Liver (tissue), 9 donors: Measurements from ENCODE around the gene CRELD2. TPM values are rescaled to one million over a fixed set of nuclear protein-coding genes. Genes with fewer than 3 reads are reported as not detected.

ENCODE experiments used
- DNase-seq: peaks from one replicate; pipeline ENCODE4 v3.0.0-alpha.2; 2017; ENCODE audit warnings: low spot score
- H3K27ac ChIP-seq, 2 donors: one replicate each; pipeline ENCODE4 v1.7.0; 2013; ENCODE audit warnings: inconsistent platforms in 2 of 2, low read length in 2 of 2, control low read depth in 1 of 2, low read depth in 1 of 2, mild to moderate bottlenecking in 1 of 2
- H3K27me3 ChIP-seq, 4 donors: one replicate each; pipeline versions ENCODE4 v1.6.1 to v1.7.0; 2013; ENCODE audit warnings: low read length in 3 of 4, inconsistent platforms in 1 of 4, mild to moderate bottlenecking in 1 of 4, moderate library complexity in 1 of 4; ENCODE audit not compliant: control insufficient read depth in 4 of 4, insufficient read depth in 4 of 4
- H3K36me3 ChIP-seq, 4 donors: one replicate each; pipeline versions ENCODE4 v1.6.1 to v1.7.0; 2013; ENCODE audit warnings: low read length in 3 of 4, mild to moderate bottlenecking in 3 of 4, low read depth in 1 of 4, moderate library complexity in 1 of 4; ENCODE audit not compliant: control insufficient read depth in 4 of 4, insufficient read depth in 3 of 4
- H3K4me1 ChIP-seq, 4 donors: one replicate each; pipeline versions ENCODE4 v1.6.1 to v1.7.0; 2013; ENCODE audit warnings: low read length in 3 of 4, mild to moderate bottlenecking in 3 of 4, moderate library complexity in 1 of 4; ENCODE audit not compliant: control insufficient read depth in 4 of 4, insufficient read depth in 4 of 4
- H3K4me3 ChIP-seq, 3 donors: one replicate each; pipeline versions ENCODE4 v1.6.1 to v1.7.0; 2013; ENCODE audit warnings: low read length in 3 of 3, control low read depth in 1 of 3, low read depth in 1 of 3, mild to moderate bottlenecking in 1 of 3
- H3K9ac ChIP-seq, 2 donors: one replicate each; pipeline ENCODE4 v1.7.0; 2013; ENCODE audit warnings: low read length in 2 of 2, mild to moderate bottlenecking in 2 of 2, moderate library complexity in 2 of 2, control low read depth in 1 of 2, low read depth in 1 of 2
- H3K9me3 ChIP-seq, 4 donors: one replicate each; pipeline versions ENCODE4 v1.6.1 to v1.7.0; 2013; ENCODE audit warnings: low read length in 3 of 4; ENCODE audit not compliant: control insufficient read depth in 4 of 4
- EGR1 ChIP-seq, 2 donors: IDR thresholded peaks; 2 replicates each; pipeline ENCODE4 v1.6.1; 2016 to 2018; ENCODE audit warnings: antibody characterized with exemption in 2 of 2, low read depth in 2 of 2
- FOXA1 ChIP-seq: IDR thresholded peaks from 2 replicates; pipeline ENCODE4 v1.6.1; 2016; ENCODE audit warnings: antibody characterized with exemption
- FOXA2 ChIP-seq: IDR thresholded peaks from 2 replicates; pipeline ENCODE4 v1.6.1; 2016; ENCODE audit warnings: antibody characterized with exemption
- GABPA ChIP-seq, 2 donors: IDR thresholded peaks in 1 of 2; conservative IDR thresholded peaks in 1 of 2; 2 replicates each; pipeline ENCODE4 v1.6.1; 2016; ENCODE audit warnings: antibody characterized with exemption in 2 of 2, mild to moderate bottlenecking in 1 of 2, moderate library complexity in 1 of 2
- HNF4A ChIP-seq, 2 donors: conservative IDR thresholded peaks; 2 replicates each; pipeline ENCODE4 v1.6.1; 2016; ENCODE audit warnings: antibody characterized with exemption in 2 of 2, mild to moderate bottlenecking in 2 of 2
- HNF4G ChIP-seq: IDR thresholded peaks from 2 replicates; pipeline ENCODE4 v1.6.1; 2016; ENCODE audit warnings: antibody characterized with exemption
- JUND ChIP-seq, 2 donors: IDR thresholded peaks; 2 replicates each; pipeline ENCODE4 v1.6.1; 2016; ENCODE audit warnings: antibody characterized with exemption in 2 of 2
- NR2F2 ChIP-seq: IDR thresholded peaks from 2 replicates; pipeline ENCODE4 v1.6.1; 2016; ENCODE audit warnings: antibody characterized with exemption
- RAD21 ChIP-seq, 2 donors: IDR thresholded peaks; 2 replicates each; pipeline ENCODE4 v1.6.1; 2016; ENCODE audit warnings: antibody characterized with exemption in 2 of 2, mild to moderate bottlenecking in 2 of 2
- RXRA ChIP-seq, 2 donors: IDR thresholded peaks; 2 replicates each; pipeline ENCODE4 v1.6.1; 2017 to 2018; ENCODE audit warnings: antibody characterized with exemption in 2 of 2, mild to moderate bottlenecking in 1 of 2
- SP1 ChIP-seq: IDR thresholded peaks from 2 replicates; pipeline ENCODE4 v1.6.1; 2018; ENCODE audit warnings: antibody characterized with exemption, mild to moderate bottlenecking
- TAF1 ChIP-seq: conservative IDR thresholded peaks from 2 replicates; pipeline ENCODE4 v1.6.1; 2016; ENCODE audit warnings: antibody characterized with exemption, mild to moderate bottlenecking
- YY1 ChIP-seq: IDR thresholded peaks from 2 replicates; pipeline ENCODE4 v1.6.1; 2016; ENCODE audit warnings: antibody characterized with exemption, mild to moderate bottlenecking
- WGBS: extraction: QIAGEN DNeasy Blood & Tissue Kit; methylation state at CpG from one replicate; pipeline ENCODE4 v1.1.7; 2013; 5-methylcytosine and 5-hydroxymethylcytosine counted together
- polyA plus RNA-seq, 2 donors: library from polyadenylated mRNA; stranded (reverse) in 1 of 2; unstranded in 1 of 2; fragments of 200-250 nt in 1 of 2; fragments of >200 nt in 1 of 2; fragmentation: Nextera tagmentation in 1 of 2; extraction: Ambion mirVana in 1 of 2; gene quantifications; one replicate each; pipeline versions ENCODE4 v1.2.1 to v1.2.3, GENCODE V29; 2013 to 2015
- total RNA-seq, 2 donors: library from RNA; depleted of rRNA; stranded (reverse); fragments of >200 nt; gene quantifications; one replicate each; pipeline ENCODE4 v1.2.3, GENCODE V29; 2014
- TF ChIP-seq, protein P1 (sequence below): IDR thresholded peaks from 2 replicates; pipeline ENCODE4 v1.6.1; 2016; ENCODE audit warnings: antibody characterized with exemption, mild to moderate bottlenecking
- TF ChIP-seq, protein P2 (sequence below): IDR thresholded peaks from 2 replicates; pipeline ENCODE4 v1.6.1; 2016; ENCODE audit warnings: antibody characterized with exemption
- TF ChIP-seq, protein P3 (sequence below): IDR thresholded peaks from 2 replicates; pipeline ENCODE4 v1.6.1; 2016; ENCODE audit warnings: antibody characterized with exemption
- TF ChIP-seq, protein P4 (sequence below): IDR thresholded peaks from 2 replicates; pipeline ENCODE4 v1.6.1; 2016; ENCODE audit warnings: antibody characterized with exemption
- TF ChIP-seq, protein P5 (sequence below): fragments of 150-350 bp; IDR thresholded peaks from 2 replicates; pipeline ENCODE4 v1.5.1; 2017; ENCODE audit warnings: improper control_type of control experiment, low read depth, low read length; ENCODE audit not compliant: missing input control
- donor health status: healthy.
- donor health status: healthy.
- donor health status: healthy.
- donor health status: healthy.
- donor health status: healthy.

CRELD2 gene
- total and polyA plus RNA-seq, 4 donors = 17.2 to 98.1 (median 57.1) TPM

DNA sequence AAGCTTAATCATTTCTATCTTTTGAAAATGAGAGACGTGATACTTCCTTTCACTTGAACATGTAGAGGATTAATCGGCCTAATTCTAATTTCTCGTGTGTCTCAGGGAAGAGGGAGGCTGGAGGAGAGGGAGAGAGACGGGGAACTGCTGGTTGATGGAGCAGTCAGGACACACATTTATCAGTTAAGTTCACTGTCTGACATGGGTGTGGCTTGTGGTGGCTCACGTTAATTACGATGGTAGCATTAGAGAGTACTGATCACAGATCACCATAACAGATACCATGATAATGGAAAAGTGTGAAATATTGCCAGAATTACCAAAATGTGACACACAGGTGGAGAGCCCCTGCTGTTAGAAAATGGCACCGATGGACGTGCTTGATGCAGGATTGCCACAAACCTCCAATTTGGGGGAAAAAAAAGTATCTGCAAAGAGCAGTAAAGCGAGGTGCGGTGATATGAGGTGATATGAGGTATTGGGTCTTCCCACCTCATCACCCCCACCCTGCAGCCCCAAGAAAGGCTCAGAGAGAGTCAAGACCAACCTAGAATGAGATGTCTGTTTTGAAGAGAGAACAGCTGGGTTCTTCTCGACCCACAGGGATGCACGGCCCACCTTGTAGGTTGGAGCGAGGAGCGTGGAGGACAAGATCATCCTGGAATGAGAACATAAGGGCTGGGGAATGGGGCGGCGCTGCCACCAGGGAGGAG is 45.0 kb upstream of the CRELD2 start:
- DNase-seq = no peak
- TF ChIP-seq, protein P1, sequence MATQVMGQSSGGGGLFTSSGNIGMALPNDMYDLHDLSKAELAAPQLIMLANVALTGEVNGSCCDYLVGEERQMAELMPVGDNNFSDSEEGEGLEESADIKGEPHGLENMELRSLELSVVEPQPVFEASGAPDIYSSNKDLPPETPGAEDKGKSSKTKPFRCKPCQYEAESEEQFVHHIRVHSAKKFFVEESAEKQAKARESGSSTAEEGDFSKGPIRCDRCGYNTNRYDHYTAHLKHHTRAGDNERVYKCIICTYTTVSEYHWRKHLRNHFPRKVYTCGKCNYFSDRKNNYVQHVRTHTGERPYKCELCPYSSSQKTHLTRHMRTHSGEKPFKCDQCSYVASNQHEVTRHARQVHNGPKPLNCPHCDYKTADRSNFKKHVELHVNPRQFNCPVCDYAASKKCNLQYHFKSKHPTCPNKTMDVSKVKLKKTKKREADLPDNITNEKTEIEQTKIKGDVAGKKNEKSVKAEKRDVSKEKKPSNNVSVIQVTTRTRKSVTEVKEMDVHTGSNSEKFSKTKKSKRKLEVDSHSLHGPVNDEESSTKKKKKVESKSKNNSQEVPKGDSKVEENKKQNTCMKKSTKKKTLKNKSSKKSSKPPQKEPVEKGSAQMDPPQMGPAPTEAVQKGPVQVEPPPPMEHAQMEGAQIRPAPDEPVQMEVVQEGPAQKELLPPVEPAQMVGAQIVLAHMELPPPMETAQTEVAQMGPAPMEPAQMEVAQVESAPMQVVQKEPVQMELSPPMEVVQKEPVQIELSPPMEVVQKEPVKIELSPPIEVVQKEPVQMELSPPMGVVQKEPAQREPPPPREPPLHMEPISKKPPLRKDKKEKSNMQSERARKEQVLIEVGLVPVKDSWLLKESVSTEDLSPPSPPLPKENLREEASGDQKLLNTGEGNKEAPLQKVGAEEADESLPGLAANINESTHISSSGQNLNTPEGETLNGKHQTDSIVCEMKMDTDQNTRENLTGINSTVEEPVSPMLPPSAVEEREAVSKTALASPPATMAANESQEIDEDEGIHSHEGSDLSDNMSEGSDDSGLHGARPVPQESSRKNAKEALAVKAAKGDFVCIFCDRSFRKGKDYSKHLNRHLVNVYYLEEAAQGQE = no peak
- TF ChIP-seq HNF4A (conservative IDR thresholded peaks at IDR 0.05) (no peak), GABPA (IDR thresholded peaks at IDR 0.05 in 1 of 2, conservative IDR thresholded peaks at IDR 0.05 in 1 of 2) (no peak), SP1 (no peak), RAD21 (IDR thresholded peaks at IDR 0.05) (no peak), JUND (IDR thresholded peaks at IDR 0.05) (no peak), RXRA (IDR thresholded peaks at IDR 0.05) (no peak), NR2F2 (no peak), TAF1 (no peak), FOXA1 (no peak), HNF4G (no peak), FOXA2 (no peak), YY1 (no peak), EGR1 (IDR thresholded peaks at IDR 0.05; ENCODE audit: low read depth in 2 of 2) (no peak)
- TF ChIP-seq, protein P2, sequence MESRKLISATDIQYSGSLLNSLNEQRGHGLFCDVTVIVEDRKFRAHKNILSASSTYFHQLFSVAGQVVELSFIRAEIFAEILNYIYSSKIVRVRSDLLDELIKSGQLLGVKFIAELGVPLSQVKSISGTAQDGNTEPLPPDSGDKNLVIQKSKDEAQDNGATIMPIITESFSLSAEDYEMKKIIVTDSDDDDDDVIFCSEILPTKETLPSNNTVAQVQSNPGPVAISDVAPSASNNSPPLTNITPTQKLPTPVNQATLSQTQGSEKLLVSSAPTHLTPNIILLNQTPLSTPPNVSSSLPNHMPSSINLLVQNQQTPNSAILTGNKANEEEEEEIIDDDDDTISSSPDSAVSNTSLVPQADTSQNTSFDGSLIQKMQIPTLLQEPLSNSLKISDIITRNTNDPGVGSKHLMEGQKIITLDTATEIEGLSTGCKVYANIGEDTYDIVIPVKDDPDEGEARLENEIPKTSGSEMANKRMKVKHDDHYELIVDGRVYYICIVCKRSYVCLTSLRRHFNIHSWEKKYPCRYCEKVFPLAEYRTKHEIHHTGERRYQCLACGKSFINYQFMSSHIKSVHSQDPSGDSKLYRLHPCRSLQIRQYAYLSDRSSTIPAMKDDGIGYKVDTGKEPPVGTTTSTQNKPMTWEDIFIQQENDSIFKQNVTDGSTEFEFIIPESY = no peak
- TF ChIP-seq, protein P3, sequence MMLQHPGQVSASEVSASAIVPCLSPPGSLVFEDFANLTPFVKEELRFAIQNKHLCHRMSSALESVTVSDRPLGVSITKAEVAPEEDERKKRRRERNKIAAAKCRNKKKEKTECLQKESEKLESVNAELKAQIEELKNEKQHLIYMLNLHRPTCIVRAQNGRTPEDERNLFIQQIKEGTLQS = no peak
- TF ChIP-seq, protein P4, sequence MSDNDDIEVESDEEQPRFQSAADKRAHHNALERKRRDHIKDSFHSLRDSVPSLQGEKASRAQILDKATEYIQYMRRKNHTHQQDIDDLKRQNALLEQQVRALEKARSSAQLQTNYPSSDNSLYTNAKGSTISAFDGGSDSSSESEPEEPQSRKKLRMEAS = no peak
- TF ChIP-seq, protein P5, sequence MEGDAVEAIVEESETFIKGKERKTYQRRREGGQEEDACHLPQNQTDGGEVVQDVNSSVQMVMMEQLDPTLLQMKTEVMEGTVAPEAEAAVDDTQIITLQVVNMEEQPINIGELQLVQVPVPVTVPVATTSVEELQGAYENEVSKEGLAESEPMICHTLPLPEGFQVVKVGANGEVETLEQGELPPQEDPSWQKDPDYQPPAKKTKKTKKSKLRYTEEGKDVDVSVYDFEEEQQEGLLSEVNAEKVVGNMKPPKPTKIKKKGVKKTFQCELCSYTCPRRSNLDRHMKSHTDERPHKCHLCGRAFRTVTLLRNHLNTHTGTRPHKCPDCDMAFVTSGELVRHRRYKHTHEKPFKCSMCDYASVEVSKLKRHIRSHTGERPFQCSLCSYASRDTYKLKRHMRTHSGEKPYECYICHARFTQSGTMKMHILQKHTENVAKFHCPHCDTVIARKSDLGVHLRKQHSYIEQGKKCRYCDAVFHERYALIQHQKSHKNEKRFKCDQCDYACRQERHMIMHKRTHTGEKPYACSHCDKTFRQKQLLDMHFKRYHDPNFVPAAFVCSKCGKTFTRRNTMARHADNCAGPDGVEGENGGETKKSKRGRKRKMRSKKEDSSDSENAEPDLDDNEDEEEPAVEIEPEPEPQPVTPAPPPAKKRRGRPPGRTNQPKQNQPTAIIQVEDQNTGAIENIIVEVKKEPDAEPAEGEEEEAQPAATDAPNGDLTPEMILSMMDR = no peak
- peaks cover 0 to 6% (median 0%) of the 10 kb centered on the region in 4 donors for H3K9me3 ChIP-seq
- 95% methylated on average over 16 of the region's 16 CpGs for whole genome bisulfite sequencing
- no peak overlapping the region for H3K4me3 ChIP-seq
- H3K27ac ChIP-seq = no peak overlapping the region
- no peaks in the 10 kb centered on the region for H3K36me3 ChIP-seq
- no peaks in the 10 kb centered on the region for H3K27me3 ChIP-seq
- H3K4me1 ChIP-seq = peaks cover 0 to 3% (median 0%) of the 10 kb centered on the region in 4 donors
- no peak overlapping the region for H3K9ac ChIP-seq
